Measurements from ENCODE around the gene CRYBB2.

- TF ChIP-seq POLR2A (IDR thresholded peaks at IDR 0.05; ENCODE audit: borderline replicate concordance, extremely low read depth, insufficient read depth, insufficient read length): no peak
- no peak for TF ChIP-seq CEBPB (IDR thresholded peaks at IDR 0.05; ENCODE audit: low read depth)
- no peak for TF ChIP-seq CTCF (IDR thresholded peaks at IDR 0.05 in 2 of 3, conservative IDR thresholded peaks at IDR 0.05 in 1 of 3; ENCODE audit: borderline replicate concordance in 1 of 3, insufficient read depth in 1 of 3, low read depth in 2 of 3, low read length in 2 of 3)
- TF ChIP-seq CBX3 (IDR thresholded peaks at IDR 0.05; ENCODE audit: low read depth): no peak
- no peak for TF ChIP-seq MAX (IDR thresholded peaks at IDR 0.05)
- TF ChIP-seq EZH2 (IDR thresholded peaks at IDR 0.05): no peak
- no peak for TF ChIP-seq POLR2AphosphoS5 (IDR thresholded peaks at IDR 0.05; ENCODE audit: low read depth, low read length)
- no peak for TF ChIP-seq TCF7L2 (IDR thresholded peaks at IDR 0.05; ENCODE audit: borderline replicate concordance, extremely low read depth, insufficient read depth, insufficient read length)
- no peak for TF ChIP-seq ZBTB33 (IDR thresholded peaks at IDR 0.05; ENCODE audit: extremely low read depth, insufficient replicate concordance, low read length)
- no peak for TF ChIP-seq JUND (IDR thresholded peaks at IDR 0.05)
- TF ChIP-seq RAD21 (IDR thresholded peaks at IDR 0.05; ENCODE audit: low read depth): no peak
- TF ChIP-seq SP1 (IDR thresholded peaks at IDR 0.05; ENCODE audit: low read depth): no peak
- no peak for TF ChIP-seq ATF3 (IDR thresholded peaks at IDR 0.05)
- TF ChIP-seq EGR1 (IDR thresholded peaks at IDR 0.05; ENCODE audit: low read depth): no peak
Measured at GRCh38 chr22:25200967-25201366, 18.5 kb upstream of the CRYBB2 start.
